ENCODE measurements around the gene RGS16.
"Not testable (repeated sequence)": the region's sequence is repeated elsewhere in the genome, so short reads cannot be mapped to it uniquely, and the experiment has no call there.

Gene RGS16

GRCh38 chr1:182604175-182605164 is at the start of gene RGS16:
TSS of gene RGS16 (minus strand) at chr1:182604389. CDS start at chr1:182604259, 130 bp downstream.
- DNase-seq = peak; percentile 89

- no peak for DNase-seq
Measured at GRCh38 chr1:182653986-182654385, 49.8 kb upstream of the RGS16 start.

DNA sequence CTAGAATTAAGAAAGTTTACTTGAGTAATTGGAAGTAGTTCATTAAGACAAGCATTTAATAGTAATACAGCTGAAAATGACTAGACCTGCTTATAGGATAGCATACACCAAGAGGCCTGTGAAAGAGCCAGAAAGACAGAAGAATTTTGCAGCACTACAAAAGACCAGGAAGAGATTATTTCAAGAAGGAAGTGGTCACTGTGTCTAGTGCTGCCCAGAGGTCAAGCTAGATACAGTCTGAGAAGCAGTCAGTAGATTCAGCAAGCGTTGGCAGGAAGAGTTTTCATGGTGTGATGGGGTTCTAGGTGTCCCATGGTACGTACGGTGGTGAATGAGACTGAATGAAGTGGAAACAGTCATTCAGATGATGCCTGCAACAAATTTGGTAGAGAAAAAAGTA is 48.7 kb upstream of the RGS16 start:
- no peak for DNase-seq

- no peak for DNase-seq
Measured at GRCh38 chr1:182651339-182651724, 47.1 kb upstream of the RGS16 start.

DNA sequence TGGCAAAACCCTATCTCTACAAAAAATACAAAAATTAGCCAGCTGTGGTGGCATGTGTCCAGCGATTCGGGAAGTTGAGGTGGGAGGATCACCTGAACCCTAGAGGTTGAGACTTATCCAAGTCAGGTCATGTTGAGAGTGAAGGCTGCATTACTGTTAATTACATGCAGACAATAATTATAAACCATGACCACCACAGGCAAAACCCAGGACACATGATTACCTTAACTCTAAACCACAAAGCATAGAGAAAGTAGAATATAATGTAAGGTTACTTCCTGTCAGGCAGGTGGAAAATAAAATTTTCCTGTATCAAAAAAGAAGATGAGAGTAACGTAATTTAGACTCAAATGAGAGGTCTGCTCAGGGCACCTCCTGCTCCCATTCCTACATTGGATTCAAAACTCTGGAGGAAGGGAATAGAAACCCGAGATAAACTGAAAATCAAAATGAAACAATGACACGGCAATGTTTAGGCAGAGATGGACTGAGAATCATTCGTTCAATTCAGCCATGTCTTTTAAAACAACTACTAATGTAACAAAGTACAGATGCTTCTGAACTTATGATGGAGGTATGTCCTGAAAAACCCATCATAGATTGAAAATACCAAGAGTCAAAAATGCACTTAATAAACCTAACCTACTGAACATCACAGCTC is 46.6 kb upstream of the RGS16 start:
- no peak for DNase-seq

DNA sequence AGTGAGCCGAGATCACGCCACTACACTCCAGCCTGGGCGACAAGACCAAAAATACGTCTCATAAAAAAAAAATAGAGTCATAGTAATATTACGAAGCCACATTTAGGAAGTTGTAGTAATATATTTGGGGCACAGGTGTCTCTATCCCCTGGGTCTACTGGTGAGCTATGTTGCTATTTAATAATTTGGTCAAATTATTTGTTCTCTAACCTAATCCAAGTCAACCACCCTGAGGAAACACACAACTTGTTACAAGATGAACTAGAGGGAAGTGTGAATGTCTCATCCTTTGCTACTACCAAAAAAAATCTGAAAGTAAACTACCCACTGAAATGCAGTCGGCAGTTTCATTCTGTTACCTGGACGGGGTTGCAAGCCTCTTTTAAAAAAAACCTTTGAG is 44.9 kb upstream of the RGS16 start:
- DNase-seq = no peak

GRCh38 chr1:182646739-182647138 is 42.5 kb upstream of the RGS16 start:
- DNase-seq = no peak

DNA sequence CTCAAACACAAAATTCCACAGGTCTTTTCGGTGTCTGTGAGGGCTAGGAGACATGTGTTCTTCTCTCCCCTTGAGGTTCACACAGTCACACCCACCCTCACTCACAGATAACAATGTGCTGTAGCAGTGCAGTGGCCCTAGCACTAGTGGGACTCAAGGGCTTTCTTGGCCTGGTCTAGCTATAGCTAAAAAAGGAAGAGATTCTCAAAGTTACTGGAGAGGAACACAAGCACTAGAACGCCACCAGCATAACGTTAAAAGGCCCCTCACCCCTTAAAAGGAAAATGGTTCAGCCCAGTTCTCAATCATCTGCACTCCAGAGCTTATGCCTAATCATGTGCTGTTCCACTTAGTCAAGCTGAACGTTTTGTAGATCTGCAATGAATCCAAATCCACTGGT is 40.7 kb upstream of the RGS16 start:
- DNase-seq = no peak

- no peak for DNase-seq
Measured at GRCh38 chr1:182643699-182644098, 39.5 kb upstream of the RGS16 start.

DNA sequence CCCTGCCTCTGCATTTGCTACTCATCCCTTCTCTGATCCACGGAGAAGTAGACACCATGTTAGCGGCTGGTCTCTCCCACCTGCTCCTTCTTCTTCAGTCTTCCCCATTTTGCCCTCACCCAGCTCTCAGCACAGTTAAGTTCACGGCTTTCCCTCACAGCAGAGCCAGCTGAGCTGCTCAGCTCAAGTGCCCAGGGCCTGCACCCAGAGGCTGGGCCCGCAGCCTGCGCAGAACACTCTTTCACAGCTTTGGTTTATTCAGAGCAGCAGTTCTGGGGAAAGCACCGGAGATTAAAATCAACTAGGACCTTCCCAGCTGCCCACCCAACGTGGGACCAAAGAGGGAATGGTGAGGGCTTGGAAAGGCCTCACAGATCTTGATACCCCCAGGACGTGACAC is 38.3 kb upstream of the RGS16 start:
- DNase-seq = no peak

- DNase-seq = no peak
Measured at GRCh38 chr1:182641561-182641960, 37.4 kb upstream of the RGS16 start.

GRCh38 chr1:182639330-182639729 is 35.1 kb upstream of the RGS16 start:
- DNase-seq = no peak

DNA sequence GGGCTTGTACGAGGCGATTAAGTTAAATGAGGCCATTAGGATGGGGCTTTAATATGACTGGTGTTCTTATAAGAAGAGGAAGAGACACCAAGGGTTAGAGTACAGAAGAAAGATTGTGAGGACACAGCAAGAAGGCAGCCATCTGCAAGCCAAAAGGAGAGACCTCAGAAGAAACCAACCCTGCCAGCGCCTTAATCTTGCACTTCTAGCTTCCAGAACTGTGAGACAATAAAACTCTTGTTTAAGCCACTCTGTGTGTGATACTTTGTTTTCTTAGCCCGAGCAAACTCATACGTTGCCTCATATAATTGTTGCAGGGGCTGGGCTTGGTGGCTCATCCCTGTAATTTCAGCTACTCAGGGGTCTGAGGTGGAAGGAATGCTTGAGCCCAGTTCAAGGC is 33.6 kb upstream of the RGS16 start:
- no peak for DNase-seq

- DNase-seq = no peak
Measured at GRCh38 chr1:182635871-182636270, 31.7 kb upstream of the RGS16 start.

DNA sequence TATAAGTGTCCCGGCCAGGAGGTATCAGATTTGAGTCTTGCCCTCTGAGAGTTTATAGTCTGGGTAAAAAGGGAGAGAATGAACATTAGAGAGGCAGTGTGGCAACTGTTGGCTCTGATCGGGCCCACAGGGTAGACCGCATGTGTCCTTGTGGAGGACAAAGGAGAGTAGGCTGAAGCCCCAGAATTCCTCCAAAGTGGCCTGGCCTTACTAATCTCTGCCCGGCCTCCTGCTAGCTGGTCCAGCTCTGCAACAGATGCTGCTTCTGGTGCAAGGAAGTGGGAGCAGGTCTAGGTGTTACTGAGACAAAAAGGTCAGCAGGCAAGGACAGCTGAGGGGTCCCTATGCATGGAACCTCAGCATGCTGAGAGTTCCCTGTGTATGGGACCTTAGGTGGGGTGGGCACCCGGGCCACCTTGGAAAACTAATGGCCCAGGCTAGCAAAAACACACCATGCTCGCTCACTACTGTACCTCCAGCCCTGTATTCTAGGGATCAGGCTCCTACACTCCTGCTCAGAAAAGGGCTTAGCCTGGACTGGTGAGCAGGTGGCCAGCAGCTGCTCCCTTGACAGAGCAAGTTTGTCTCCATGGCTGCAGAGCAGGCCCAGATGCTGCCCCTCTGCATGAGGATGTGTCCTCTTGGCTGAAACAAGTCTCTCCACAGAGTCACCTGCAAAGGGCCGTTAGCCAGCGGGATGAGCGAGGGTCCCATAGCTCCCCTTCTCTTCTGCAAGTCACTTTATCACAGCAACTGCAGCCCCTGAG is 30.3 kb upstream of the RGS16 start:
- no peak for DNase-seq

DNA sequence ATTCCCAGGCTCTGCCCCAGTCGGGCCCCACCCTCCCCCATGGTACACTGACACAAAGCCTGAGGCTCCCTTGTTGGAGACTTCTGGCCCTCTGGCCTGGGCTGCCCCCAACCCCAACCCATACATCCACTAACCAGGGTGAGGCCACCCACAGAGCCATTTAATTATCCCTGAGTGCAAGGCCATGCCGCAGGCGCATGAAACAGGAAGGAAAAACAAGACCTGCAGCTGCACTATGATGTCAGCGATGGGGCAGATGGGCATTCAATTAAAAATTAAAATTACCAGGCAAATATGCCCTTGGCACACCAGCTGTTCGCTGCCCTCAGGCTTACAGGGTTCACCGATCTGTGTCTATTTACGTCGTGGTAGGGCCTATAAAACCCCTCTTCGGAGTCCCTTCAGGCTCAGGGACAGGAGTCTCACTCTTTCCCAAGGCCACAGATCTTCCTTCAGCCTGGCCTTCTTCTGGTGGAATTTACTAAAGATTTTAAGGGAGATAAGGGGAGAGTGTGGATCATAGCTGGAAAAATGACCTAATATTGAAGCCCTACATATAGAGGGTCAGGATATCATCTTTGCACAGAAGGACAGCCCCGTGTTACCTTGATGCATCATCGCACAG is 29.6 kb upstream of the RGS16 start:
- no peak for DNase-seq

- DNase-seq = no peak
Measured at GRCh38 chr1:182633031-182633430, 28.8 kb upstream of the RGS16 start.

- DNase-seq = not testable (repeated sequence)
Measured at GRCh38 chr1:182632441-182632857, 28.3 kb upstream of the RGS16 start.

GRCh38 chr1:182631954-182632353 is 27.8 kb upstream of the RGS16 start:
- no peak for DNase-seq

DNA sequence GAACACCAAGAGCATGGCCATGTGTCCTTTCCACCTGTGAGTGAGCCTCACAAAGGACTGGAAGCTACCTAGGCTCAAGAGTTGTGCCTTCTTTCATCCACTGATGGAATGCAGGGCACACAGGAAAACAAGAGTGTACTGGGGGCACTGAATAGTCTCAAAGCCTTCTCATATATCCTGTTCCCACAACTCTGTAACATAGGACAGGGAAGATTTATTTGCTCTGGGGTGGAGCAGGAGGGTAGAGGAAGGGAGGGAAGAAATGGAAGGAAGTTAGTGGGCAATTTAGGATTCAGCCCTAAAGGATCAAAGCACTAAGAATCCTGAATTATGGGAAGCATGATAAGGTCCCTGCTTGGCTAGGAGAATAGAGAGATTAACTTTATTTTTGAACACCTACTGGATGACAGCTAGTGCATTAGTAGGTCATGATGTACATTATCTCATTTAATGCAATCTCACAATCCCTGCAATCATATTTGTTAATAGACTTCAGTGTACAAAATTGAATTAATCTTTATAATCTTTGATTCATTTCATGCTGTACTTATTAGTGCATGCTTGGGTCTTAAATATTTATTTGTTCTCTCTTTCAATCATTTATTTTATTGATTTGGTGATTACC is 27.0 kb upstream of the RGS16 start:
- no peak for DNase-seq

DNA sequence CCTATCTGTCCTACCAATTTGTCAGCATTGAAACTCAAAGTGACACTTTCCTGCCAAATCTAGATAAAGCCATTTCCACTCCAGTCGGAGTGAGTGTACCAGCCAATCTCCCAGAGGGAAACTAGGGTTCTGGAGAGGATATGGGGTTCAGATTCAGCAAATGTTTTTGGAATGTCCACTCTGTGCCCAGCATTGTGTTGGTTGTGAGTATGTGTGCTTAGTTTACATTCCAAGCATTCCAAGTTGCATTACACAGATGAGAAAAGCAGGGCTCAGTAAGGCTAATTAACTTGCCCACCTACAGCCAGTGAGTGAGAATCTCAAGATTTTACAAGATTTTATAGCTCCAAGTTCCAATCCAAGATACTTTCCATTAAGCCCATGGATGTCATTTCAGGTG is 26.4 kb upstream of the RGS16 start:
- no peak for DNase-seq

DNA sequence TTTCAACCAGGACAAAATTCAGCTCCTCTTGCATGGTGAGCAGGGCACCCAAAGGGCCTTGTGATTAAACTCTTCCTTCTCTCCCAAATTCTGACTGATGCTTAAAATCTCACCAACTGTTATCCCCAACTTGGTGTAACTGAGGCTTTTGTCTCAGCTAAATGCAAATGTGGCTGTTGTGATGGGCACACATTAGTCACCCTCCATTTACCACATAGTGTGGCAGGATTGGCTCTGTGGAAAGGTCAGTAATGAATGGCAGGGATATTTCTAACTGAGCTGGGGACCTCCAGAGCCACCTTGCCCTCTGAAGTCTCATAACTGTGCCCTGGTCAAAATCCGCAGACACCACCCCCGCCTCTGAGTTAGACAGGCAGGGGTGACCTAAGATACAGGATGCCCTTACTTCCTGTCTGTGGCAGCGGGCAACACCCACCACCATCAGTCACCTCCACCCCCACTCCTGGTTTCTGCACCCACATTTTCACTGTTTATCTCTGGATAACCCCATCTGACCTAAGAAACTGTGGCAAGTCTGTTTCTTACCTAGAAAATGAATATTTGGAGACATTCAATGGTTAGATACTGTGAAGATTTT is 25.4 kb upstream of the RGS16 start:
- DNase-seq = no peak
